NCI-H187 (cell line): ENCODE results near the gene SPATA6.

Experiments
- DNase-seq, 2 experiments: peaks; one replicate each; lab custom pipeline; 2025; lab: John Stamatoyannopoulos, UW

SPATA6 gene

GRCh38 chr1:48251821-48252220 lies 220.2 kb downstream of the SPATA6 start:
- DNase-seq: no peak

- no peak for DNase-seq
Observed at GRCh38 chr1:48251323-48251722, 220.7 kb downstream of the SPATA6 start.

DNA sequence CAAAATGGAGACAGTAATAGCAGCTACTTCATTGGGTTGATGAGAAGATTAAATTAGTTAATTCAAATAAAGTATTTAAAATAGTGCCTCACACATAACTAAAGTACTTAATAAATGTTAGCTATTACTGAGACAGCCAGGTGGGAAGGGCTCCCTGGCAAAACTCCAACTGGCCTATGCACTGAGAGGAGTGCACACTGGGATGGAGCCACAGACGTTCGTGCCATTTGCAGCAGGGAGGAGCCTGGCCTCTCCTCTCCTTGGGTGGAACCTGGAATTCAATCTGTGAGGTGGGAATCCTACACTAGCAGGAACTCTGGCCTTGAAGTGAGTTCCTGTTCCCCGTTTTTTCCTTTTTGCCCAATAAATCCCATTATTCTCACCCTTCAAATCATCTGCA lies 221.4 kb downstream of the SPATA6 start:
- DNase-seq: no peak

- DNase-seq: no peak
Observed at GRCh38 chr1:48249868-48250267, 222.1 kb downstream of the SPATA6 start.

- no peak for DNase-seq
Observed at GRCh38 chr1:48248356-48248755, 223.6 kb downstream of the SPATA6 start.

DNA sequence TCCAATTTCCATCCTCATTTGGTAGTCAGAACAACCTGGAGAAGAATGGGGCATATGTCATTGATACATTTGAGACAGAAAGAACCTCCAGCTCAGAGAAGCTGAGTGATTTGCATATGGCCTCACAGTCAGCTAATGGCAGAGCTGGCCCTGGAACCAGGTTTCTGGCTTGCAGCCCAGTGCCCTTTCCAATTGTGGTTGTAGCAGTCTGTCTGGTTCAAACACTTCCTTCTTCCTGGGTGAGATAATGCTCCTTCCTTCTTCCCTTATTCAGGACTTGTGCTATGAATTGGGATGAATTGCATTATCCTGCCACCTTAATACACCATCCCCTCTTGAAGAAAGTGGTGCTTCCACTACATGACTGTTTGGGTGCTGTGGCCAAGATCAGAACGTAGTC lies 225.3 kb downstream of the SPATA6 start:
- DNase-seq: no peak
